Adrenal gland (tissue), 12 donors: ENCODE measurements around the gene MYOM1. TPM values are rescaled to one million over a fixed set of nuclear protein-coding genes. Genes with fewer than 3 reads are reported as not detected.

Source experiments
- DNase-seq, 7 donors: peaks; one replicate each; pipeline ENCODE4 v3.0.0-alpha.2; 2019 to 2020
- H3K27ac ChIP-seq, 5 donors: fragments of 200-600 bp; sonication (generic) in 4 of 5; 1 replicate in 3 of 5; 2 replicates in 2 of 5; pipeline versions ENCODE4 v1.5.1 to v1.8.0; 2016 to 2020; ENCODE audit warnings: mild to moderate bottlenecking in 1 of 5
- H3K27me3 ChIP-seq: fragments of 200-600 bp; 2 replicates; pipeline ENCODE4 v1.8.0; 2021
- H3K36me3 ChIP-seq, 2 donors: fragments of 200-600 bp; replicated peaks in 1 of 2; 1 replicate in 1 of 2; 2 replicates in 1 of 2; pipeline versions ENCODE4 v1.5.1 to v1.8.0; 2018 to 2022
- H3K4me1 ChIP-seq, 2 donors: fragments of 200-600 bp; replicated peaks in 1 of 2; 1 replicate in 1 of 2; 2 replicates in 1 of 2; pipeline versions ENCODE4 v1.5.1 to v1.8.0; 2018 to 2021
- H3K4me3 ChIP-seq, 4 donors: fragments of 200-600 bp; sonication (generic) in 3 of 4; one replicate each; pipeline ENCODE4 v1.5.1; 2016 to 2018
- H3K9me3 ChIP-seq, 3 donors: fragments of 200-600 bp; sonication (generic) in 1 of 3; replicated peaks in 1 of 3; 1 replicate in 2 of 3; 2 replicates in 1 of 3; pipeline versions ENCODE4 v1.5.1 to v1.8.0; 2016 to 2021
- POLR2A ChIP-seq, 2 donors: fragments of 450-650 bp; IDR thresholded peaks; one replicate each; pipeline ENCODE4 v1.6.1; 2017; ENCODE audit warnings: antibody characterized with exemption in 2 of 2, mild to moderate bottlenecking in 2 of 2, moderate library complexity in 1 of 2
- WGBS, 4 donors: extraction: QIAGEN DNeasy Blood & Tissue Kit in 2 of 4; methylation state at CpG; one replicate each; pipeline versions ENCODE4 v1.1.5 to v1.1.7; 2013 to 2017; 5-methylcytosine and 5-hydroxymethylcytosine counted together
- intact Hi-C, 2 donors: fragments of 100-400 bp; cut with DNase I; formaldehyde crosslinking; loops; one replicate each; pipeline versions ENCODE4 v1.14.1 to v1.15.0; 2022 to 2023
- polyA plus RNA-seq, 3 donors: library from polyadenylated mRNA; stranded (reverse); fragments of 200-250 nt in 2 of 3; fragments of 350-450 nt in 1 of 3; fragmentation: Illumina TruSeq in 1 of 3; extraction: RNeasy Lipid Tissue Mini Kit (QIAGEN cat#74804) in 1 of 3; gene quantifications; one replicate each; pipeline ENCODE4 v1.2.3, GENCODE V29; 2013 to 2014
- total RNA-seq, 9 donors: library from RNA; depleted of rRNA in 4 of 9; stranded (reverse); fragments of >200 nt in 4 of 9; fragments of 120-200 nt in 1 of 9; fragmentation: NEBNext Ultra II Directional in 1 of 9; extraction: Animal tissue kit (Norgen Biotek cat#: 25700) in 1 of 9; gene quantifications; one replicate each; pipeline versions ENCODE4 v1.1.0 to v1.2.4, GENCODE V29; 2013 to 2023
- TF ChIP-seq, protein P1 (sequence below), 6 experiments: fragments of 450-650 bp in 4 of 6; fragments of 200-600 bp in 2 of 6; sonication (generic) in 1 of 6; IDR thresholded peaks; 1 replicate in 5 of 6; 2 replicates in 1 of 6; pipeline versions ENCODE4 v1.5.1 to v1.8.0; 2016 to 2021; ENCODE audit warnings: antibody characterized with exemption in 6 of 6, mild to moderate bottlenecking in 2 of 6, moderate library complexity in 1 of 6
- donor health status: healthy with polysubstance abuse.
- donor health status: Bipolar disorder and iron deficiency.
- donor health status: DM: yes; HTN: yes; CAD: no.
- donor health status: DM: no; HTN: no; CAD: no.
- donor health status: DM: no; HTN: no; CAD: no.
- donor health status: DM: yes; HTN: yes; CAD: no.

Gene MYOM1
- total and polyA plus RNA-seq, 12 donors, result 1.3 to 70.0 (median 2.9) TPM

- H3K9me3 ChIP-seq, result no peaks in the 10 kb centered on the region
- TF ChIP-seq, protein P1, sequence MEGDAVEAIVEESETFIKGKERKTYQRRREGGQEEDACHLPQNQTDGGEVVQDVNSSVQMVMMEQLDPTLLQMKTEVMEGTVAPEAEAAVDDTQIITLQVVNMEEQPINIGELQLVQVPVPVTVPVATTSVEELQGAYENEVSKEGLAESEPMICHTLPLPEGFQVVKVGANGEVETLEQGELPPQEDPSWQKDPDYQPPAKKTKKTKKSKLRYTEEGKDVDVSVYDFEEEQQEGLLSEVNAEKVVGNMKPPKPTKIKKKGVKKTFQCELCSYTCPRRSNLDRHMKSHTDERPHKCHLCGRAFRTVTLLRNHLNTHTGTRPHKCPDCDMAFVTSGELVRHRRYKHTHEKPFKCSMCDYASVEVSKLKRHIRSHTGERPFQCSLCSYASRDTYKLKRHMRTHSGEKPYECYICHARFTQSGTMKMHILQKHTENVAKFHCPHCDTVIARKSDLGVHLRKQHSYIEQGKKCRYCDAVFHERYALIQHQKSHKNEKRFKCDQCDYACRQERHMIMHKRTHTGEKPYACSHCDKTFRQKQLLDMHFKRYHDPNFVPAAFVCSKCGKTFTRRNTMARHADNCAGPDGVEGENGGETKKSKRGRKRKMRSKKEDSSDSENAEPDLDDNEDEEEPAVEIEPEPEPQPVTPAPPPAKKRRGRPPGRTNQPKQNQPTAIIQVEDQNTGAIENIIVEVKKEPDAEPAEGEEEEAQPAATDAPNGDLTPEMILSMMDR (IDR thresholded peaks at IDR 0.05), result no peak
- TF ChIP-seq POLR2A (IDR thresholded peaks at IDR 0.05), result peak in 1 of 2 donors; percentile 72
- peaks cover 20 to 45% of the 10 kb centered on the region in 2 donors for H3K4me1 ChIP-seq
- H3K4me3 ChIP-seq, result peak overlapping the region in 2 of 4 donors; percentile 21 to 66
- 9 to 34% (median 19%) methylated on average over 19 to 23 of the region's 23 CpGs for WGBS, 4 donors
- no peaks in the 10 kb centered on the region for H3K36me3 ChIP-seq
- peak overlapping the region; percentile 69 to 100 (median 97) for H3K27ac ChIP-seq
- DNase-seq, result peak; percentile 39 to 76 (median 49)
- intact Hi-C loops, result loop anchor here (5.0 to 10.0 kb wide), 2 partner anchors 312 to 314 kb away; no protein-coding TSS in a partner anchor
- H3K27me3 ChIP-seq, result no peaks in the 10 kb centered on the region
Measured at GRCh38 chr18:3246635-3247239, 27.0 kb upstream of the MYOM1 start.

GRCh38 chr18:3245853-3246634 is 26.3 kb upstream of the MYOM1 start:
- peaks cover 14 to 38% of the 10 kb centered on the region in 2 donors for H3K4me1 ChIP-seq
- intact Hi-C loops, result loop anchor here (5.0 to 10.0 kb wide), 2 partner anchors 311 to 314 kb away; no protein-coding TSS in a partner anchor

GRCh38 chr18:3245185-3245564 is 25.4 kb upstream of the MYOM1 start:
- no peak for DNase-seq
- H3K27ac ChIP-seq, result peak overlapping the region in 1 of 5 donors; percentile 97
- 62 to 71% (median 68%) methylated on average over 1 of the region's 1 CpG for WGBS, 4 donors

More at GRCh38 chr18:3245853-3246634, 26.3 kb upstream of the MYOM1 start:
- Histone ChIP-seq H3K27ac (peak overlapping the region; percentile 69 to 100 (median 97)), H3K36me3 (no peaks in the 10 kb centered on the region), H3K27me3 (no peaks in the 10 kb centered on the region), H3K9me3 (no peaks in the 10 kb centered on the region), H3K4me3 (peak overlapping the region in 2 of 4 donors; percentile 21 to 66)
- peak; percentile 89 to 95 (median 92) for DNase-seq
- TF ChIP-seq, protein P1 (IDR thresholded peaks at IDR 0.05), result peak; percentile 90 to 98 (median 96)
- peak in 1 of 2 donors; percentile 31 for TF ChIP-seq POLR2A (IDR thresholded peaks at IDR 0.05)
- 7 to 11% (median 9%) methylated on average over 20 to 29 of the region's 29 CpGs for WGBS, 4 donors

More at GRCh38 chr18:3245185-3245564, 25.4 kb upstream of the MYOM1 start:
- Histone ChIP-seq H3K4me3 (peak overlapping the region in 1 of 4 donors; percentile 66), H3K9me3 (no peaks in the 10 kb centered on the region), H3K36me3 (no peaks in the 10 kb centered on the region), H3K4me1 (peaks cover 10 to 29% of the 10 kb centered on the region in 2 donors), H3K27me3 (no peaks in the 10 kb centered on the region)
- no peak for TF ChIP-seq POLR2A (IDR thresholded peaks at IDR 0.05)
- TF ChIP-seq, protein P1 (IDR thresholded peaks at IDR 0.05), result no peak
- intact Hi-C loops, result loop anchor here (5.0 to 10.0 kb wide), 2 partner anchors 310 to 313 kb away; no protein-coding TSS in a partner anchor
